Stimulated activated CD8-positive, alpha-beta memory T cell treated with anti-CD3 and anti-CD28 coated beads, Interleukin-7, amount 100 ng/mL, for 1 hour (primary cell): ENCODE measurements around the gene CPT1C.

Source experiments
- DNase-seq, 2 donors: peaks; one replicate each; pipeline ENCODE4 v3.0.0-alpha.2; 2020; ENCODE audit warnings: low read depth in 2 of 2

CPT1C gene

DNA sequence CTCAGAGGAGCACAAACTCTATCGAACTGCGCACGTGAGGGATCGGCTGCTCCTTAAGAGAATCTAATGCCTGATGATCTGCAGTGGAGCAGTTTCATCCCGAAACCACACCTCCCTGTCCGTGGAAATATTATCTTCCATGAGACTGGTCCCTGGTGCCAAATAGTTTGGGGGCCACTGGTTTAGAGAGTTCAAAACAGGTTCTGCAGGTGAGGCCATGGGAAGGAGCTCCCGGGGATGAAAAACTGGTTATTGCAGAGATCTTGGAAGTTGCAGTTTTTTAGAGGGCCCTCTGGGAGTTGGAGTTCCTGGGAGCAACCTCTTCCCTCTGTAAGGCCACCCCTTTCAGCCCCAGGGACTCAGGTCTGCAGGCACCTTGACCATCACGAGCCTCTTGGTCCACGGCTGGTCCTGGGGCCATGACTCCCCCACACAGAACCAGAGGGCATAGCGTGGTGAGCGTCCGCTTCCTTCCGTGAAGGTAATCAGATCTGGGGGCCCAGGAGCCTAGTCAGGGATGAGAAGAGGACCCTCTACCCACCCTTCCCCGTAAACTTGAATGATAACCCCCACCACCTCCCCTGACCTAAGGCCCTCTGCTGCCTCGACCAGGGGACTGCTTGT, 30.5 kb upstream of the CPT1C start:
- DNase-seq: no peak

DNA sequence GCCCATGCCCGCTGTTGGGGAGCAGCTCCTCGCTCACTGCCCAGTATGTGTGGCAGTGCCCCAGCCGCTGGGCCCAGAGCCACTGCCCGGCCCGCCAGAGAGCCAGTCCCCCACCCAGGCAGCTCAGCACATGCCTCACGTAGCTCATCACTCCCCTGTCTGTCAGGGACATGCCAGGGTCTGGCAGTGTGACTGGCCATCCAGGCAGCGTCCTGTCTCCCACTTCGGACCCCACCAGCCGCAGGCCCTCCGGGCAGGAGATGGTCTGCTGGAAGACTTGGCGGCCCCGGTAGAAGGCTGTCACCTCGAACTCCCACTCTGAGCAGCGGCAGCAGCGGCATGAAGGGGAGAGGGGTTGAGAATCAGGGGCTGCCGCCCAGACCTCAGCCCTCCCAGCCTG, 28.9 kb upstream of the CPT1C start:
- DNase-seq: no peak

DNA sequence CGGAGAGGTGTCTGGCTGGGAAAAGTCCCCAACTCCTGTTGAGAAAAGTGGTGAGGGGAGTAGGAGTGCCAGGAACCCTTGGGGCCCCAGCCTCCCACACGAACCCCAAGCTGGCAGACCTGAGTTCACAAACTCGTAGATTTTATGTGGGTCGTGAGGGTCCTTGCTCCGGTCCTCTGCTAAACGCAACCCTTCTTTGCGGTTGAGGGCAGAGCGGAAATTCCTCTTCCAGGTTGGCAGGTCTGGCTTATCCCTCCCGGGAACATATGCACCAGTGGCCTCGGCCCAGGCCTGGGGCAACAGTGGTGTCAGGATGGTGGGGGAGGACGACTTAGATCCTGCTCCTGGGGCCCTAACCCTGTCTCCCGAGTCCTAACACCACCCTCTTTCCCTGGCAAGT, 27.7 kb upstream of the CPT1C start:
- no peak for DNase-seq

DNA sequence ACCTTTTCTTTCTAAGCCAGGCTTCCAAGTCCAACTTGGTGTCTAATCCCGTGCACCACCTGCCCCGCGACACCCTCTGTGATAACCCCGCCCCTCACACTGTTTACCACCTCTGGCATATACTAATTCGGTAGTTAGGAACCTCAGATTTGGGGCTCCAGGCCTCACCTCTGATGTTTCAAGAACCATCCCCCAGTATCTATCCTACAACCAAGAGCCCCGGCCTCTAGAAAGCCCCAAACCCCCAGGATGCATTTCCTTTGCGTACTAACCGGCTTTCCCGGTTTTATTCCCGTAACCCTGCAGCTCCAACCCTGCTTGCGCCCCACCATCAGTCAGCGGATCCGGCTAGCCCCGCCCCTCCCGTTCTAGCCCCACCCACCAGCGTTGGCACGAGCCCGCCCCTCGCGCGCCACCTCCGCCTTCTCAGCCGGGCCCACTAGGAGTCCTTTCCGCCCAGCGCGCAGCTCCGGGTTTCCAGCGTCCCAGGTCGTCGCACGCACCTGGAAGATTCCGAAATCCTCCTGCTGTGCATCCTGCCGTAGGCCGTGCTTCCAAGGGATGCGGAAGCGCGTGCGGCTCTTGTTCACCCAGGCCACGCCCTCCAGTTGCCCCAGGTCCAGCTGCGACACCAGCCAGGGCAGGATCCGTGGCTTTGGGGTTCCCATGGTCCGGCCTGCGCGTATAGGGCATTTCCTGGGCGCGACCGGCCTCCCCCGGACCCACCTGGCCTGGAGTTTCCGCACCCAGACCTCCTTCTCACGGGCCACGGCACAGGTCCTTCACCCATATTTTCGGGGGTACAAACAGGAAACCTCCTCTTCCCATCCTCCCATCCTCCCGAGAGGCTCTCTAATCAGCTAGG, 26.5 kb upstream of the CPT1C start:
- peak; percentile 86 to 91 for DNase-seq

DNA sequence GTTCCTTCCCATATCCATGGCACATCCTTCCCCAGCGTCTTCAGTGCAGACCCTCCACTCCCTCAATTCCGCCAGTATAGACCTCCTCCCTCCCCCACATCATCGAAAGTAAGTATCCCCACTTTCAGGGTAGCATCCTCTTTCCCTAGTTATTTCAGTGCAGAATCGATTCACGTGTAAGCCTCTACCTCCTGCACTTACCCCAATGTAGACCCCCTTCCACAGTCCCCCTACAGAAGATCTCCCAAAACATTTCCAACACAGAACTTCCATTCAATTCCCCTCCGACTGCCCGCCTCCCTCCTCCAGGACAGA, 25.9 kb upstream of the CPT1C start:
- DNase-seq: no peak

DNA sequence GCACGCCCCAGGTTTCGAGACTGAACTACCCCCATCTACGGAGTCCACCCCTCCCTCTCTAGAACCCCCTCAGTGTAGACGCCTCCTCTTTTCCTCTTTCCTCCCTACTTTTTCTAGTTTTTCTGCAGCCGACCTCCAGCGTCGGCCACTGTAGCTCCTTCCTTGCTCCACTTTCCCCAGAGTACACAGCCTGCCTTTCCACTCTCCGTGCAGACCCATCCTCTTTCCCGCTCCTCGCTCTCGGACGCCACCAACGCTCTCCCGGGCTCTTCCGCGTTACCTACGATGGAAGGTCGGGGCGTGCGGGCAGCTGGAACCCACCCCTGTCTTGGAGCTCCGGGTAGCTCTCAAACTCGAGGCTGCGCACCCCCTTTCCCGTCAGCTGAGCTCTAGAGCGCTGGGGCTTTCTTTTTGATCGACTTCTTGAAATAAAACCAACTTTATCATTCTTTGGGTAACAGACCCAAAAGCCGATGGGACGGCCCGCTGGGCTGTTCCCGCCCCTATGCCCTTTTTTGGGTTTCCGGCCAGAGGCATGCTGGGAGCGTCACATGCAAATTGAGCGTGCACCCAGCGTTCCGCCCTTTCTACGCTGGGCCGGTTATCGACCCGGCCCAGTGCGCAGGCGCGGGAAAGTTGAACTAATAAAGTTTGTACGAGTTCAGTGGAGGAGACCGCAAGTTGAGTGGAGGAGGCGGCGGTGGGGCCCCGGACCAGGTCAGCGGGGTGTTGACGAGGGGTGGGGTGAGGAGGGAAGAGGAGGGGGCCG, 25.4 kb upstream of the CPT1C start, which contains the start of the genes BCL2L12 and IRF3:
Gene BCL2L12, plus strand, starts transcription at position 583 of the 769 bp plus-strand sequence. CDS start 760 bp downstream, outside the sequence.
Gene IRF3, minus strand, starts transcription at position 507 of the 769 bp plus-strand sequence. CDS start 1,019 bp downstream, outside the sequence.
- peak; percentile 98 to 100 for DNase-seq

DNA sequence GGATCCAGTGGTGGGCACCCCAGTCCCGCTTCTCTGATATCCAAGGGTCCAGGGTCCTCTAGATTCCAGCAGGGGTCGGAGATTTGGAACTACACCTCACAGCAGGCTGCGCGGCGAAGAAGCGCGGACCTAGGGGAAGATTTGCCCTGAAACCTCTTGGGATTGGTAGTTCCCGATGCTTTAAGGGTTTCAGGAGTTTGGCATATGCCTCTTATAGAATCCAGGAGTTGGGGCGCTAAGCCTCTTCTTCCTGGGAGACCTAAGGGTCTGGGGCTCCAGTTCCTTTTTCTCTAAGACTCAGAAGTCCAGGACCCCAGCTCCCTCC, 24.8 kb upstream of the CPT1C start:
- DNase-seq: no peak

DNA sequence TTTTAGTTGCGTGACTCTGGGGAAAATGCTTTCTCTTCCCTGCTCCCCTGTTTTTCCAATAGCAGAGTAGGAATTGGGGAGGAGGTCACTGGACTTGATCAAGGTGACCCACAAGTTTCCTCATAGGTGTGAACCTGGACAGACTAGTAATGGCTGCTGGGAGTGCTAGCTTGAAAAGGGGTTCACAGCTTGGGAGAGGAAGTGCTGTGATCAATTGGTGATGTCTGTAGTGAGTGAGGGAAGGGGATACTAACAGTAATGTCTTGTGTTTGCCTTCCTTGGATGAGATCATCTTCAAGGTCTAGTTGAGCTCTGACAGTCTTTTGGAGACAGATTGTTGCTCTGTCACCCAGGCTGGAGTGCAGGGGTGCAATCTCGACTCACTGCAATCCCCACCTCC, 23.4 kb upstream of the CPT1C start:
- no peak for DNase-seq

DNA sequence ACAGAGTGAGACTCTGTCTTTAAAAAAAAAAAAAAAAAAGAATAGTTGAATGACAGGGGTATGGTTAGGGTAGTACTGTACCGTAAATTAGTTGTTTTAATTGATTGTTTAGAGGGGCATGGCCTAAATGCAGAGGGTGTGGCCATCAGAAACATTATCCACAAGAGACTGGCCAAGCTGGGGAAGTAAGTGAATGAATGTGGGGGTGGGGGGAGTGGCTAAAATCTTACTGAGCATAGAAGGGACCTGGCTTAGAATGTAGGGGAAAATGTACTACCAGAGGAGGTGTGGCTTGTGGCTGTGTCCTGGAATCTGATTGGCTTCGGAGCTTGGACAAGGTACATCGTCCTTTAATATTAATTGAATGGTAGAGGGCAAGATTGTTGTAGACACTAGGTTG, 21.4 kb upstream of the CPT1C start:
- no peak for DNase-seq

DNA sequence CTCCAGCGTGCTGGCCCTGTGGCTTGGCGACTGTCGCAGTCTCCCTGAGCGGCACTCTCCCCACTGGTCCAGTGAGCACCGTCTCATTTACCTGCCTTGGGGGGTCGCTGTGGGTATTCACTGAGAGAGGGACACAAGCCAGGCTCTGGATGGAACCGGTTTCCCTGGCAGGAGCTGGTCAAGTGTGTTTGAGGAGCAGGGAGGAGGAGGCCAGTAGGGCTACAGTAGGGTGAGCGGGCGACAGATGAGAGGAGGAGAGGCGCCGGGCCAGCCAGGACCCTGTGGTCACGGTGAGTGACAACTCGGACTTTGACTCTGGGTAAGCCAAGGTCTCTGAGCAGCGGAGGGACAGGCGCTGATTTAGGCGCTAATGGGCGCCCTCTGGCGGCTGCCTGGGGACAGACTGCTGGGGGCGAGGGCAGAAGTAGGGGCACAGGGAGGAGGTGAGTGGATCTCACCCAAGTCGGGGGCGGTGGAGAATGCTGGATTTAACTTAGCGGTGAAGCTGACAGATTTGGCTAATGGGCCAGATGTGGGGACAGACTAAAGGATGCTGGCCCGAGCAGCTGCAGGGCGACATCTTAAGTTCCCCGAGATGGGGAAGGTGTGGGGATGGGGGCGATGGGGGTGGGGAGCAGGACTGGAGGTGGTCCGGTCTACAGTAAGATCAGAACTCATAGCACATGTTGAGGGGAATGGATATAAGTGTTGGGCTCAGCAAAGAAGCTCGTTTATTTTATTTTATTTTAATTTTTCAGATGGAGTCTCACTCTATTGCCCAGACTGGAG, 18.6 kb upstream of the CPT1C start:
- DNase-seq: peak; percentile 44 to 65

DNA sequence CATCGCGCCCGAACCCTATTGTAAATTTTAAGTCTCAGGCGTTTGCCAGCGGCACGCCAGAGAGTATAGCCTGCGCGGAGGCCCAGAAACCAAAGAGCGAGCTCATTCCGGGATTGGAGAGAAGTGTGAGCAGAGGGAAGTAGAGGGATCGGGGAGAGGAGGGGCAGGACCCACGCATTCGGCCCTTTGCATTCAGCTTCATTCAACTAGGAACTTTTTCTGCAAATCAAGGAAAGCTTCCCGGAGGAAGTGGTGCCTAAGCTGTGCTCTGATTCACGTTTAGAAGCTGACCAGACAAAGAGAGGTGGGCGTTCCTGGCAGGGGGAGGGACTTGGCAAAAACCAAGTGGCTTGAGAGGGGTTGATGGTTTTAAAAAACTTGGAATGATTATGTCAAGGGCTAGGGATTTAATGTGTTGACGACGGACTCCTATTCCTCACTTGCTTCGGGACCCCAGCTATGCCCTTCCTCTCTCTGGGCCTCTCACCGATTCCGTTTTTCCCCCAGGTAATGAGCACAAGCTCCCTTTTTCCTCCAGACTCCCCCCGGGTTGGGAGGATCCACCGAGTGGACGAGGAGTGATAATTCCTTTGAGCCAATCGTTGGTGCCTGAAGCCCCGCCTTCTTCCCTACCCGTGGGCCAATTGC, 14.7 kb upstream of the CPT1C start:
- no peak for DNase-seq

DNA sequence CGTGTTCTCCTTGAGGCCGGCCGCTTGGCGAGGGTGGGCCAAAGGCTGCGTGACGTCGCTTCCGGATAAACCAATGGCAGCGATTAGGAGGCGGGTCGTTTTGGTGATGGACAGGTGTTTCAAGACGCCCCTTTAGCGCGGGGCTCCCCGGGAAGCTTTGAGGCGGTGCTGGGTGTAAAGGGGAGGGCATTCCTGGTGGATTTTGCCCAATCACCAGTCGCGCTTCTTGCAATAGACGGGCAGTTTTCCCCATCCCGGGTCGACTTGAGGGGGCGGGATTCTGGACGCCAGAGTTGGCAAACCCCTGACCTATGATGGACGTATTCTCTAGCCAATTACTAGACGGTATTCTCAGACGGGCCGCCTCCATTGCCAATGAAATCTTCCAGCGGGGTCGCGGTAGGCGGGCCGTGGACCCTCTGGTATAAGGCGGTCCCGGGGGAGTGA, 14.1 kb upstream of the CPT1C start:
- peak; percentile 95 to 97 for DNase-seq

DNA sequence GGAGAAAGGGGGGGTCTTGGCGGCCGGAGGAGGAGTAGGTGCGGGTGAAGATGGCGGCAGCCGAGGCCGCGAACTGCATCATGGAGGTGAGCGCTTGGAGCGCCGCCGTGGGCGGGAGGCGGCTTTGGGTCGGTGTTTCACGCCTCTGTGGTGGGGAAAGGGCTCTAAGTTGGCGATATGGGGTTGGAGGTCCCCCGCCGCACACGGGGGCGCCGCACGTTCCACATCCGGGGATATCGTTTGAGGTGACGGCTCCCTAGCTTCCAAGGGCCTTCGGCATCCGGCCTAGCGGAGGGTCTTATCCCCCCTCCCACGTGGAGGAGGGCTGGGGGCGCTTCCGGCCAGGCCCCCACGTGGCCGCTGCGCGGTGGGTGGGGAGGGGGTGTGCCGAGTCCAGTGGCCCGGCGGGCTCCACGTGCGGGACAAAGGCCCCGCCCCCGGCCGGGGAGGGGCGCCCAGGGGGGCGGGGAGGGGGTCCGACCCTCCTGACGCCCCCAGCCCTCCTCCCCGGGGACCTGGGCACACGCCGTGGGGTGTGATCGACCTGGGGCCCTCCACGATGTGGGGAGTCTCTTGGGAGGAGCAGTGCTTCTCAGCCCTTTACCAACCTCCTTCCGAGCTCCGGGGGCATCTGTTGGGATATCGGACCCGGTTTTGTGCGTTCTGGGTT, 13.6 kb upstream of the CPT1C start, which contains the start of gene PRMT1:
Gene PRMT1, plus strand, starts transcription at position 41 of the 670 bp plus-strand sequence. Its CDS starts 10 bp downstream, at position 51.
- DNase-seq: no peak

DNA sequence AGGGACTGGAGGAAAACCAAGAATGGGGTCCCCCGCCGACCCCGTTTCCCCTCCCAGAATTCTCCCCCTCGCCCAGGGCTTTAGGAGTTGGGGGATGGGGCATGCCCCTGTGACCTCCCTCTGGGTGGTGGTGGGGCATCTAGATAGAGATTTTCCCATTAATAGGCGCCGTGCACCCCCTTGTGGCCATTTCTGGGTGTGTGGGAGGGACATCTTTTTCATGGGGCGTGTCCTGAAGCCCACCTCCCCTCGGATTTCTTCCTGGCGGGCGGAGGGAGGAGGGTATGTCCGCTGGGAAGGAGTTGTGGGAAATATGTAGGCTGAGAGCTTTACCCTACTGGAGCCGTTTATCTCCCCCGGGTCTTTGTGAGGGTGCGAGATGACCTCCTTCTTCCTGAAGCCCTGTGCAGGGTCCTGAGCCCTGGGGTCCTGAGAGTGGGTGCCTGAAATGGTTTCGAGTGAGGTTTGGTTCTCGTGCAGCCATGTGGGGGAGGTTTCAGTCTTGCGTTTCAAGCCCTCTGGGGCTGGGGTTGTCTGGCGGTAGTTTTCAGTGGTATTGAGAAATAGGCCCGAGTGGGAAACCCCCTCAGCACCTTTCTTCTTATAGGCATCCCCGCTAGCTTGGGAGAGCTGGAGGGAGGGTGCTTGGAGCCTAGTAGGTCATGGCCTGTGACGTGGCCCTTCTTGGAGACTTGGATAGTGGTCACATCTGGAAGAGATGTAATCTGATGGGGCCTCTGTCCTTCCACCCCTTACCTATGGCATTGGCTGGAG, 12.8 kb upstream of the CPT1C start:
- peak; percentile 58 to 75 for DNase-seq

DNA sequence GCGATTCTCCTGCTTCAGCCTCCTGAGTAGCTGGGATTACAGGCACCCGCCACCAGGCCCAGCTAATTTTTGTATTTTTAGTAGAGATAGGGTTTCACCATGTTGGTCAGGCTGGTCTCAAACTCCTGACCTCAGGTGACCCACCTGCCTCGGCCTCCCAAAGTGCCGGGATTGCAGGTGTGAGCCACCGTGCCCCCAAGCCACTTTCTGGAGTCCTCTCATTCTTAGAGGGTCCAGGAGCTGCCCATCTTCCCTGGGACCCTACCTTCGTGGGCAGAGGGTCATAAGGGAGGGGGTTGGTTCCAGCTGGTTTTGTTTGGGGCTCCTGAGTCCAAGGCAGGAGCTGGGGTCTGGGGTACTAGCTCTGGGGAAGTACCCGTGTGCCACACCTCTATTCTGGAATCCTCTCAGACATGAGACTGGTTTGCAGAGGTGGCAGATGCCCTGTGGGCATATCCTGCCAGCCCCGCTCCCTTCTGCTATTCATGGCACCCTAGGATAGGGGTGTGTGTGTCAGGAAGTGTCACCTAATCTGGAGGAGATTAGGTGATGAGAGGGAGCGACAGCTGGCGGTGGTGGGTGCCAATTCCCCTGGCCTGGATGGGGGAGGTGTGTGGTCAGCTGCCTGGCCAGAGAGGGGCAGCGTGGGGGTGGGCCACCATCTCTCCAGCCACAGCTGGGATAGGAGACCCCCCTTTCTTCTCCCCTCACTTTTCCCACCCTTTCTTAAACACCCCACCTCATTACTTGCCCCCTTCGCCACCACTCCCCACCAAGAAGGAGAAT, 11.7 kb upstream of the CPT1C start:
- no peak for DNase-seq

DNA sequence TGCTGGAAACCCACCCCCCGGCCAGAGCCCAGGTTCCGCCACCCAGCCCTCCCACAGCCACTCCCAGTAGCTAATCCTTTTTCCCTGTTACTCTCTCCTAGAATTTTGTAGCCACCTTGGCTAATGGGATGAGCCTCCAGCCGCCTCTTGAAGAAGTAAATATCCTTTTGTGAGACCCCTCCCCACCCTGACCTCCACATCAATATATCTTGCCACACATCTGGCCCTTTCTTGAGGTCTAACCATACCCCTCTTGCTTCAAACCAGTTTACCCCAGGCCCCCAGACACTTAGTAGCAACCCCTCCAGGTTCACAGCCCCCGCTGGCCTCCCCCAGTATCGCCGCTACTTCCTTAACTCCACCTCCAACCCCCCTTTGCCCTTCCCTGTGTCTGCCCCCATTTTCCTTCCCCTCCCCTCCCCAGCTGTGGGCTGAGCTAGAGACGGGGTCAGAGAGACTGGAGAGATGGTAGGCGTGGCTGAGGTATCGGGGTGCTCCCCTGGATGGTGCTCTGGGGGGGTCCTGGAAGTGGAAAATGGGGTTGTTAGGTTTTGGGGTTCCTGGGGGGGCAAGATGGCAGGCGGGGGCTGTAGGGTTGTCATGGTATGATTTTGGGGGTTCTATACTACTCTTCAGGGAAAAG, 11.0 kb upstream of the CPT1C start:
- DNase-seq: no peak

DNA sequence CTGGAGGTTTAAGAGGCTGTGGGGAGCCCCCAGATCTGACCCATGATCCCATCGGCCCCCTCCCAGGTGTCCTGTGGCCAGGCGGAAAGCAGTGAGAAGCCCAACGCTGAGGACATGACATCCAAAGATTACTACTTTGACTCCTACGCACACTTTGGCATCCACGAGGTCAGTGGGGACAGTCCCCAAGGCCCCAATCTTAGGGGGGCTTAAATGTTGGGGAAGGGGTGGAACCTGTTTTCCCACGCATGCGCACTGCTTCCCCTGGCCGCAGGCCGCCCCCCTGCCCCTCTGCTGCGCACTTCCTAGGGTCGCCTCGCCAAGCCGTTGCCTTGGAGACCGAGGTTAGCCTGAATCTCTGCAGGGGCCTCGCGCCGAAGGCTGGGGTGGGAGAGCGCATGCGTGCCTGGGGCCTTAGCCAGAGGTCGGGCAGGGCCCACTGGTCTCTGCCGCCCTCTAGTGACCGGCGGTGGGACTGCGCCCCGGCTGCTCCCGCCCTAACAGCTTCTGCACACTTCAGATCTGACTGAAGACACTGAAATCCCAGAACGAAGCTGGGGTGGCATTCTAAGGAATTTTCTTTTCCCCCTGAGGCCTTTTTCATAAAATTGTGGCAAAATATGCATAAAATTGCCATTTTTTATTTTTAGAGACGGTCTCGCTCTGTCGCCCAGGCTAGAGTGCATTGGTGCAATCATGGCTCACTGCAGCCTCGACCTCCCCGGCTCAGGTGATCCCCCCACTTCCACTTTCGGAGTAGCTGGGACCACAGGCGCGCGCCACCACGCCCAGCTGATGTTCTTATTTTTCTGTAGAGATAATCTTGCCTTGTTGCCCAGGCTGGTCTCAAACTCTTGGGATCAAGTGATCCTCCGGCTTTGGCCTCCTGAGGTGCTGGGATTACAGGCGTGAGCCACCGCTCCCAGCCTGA, 10.2 kb upstream of the CPT1C start:
- DNase-seq: peak; percentile 88 to 94
